GM04503 (cell line): ENCODE data around the gene B4GALT5.

ENCODE experiments used
- DNase-seq: peaks from one replicate; pipeline ENCODE4 v3.0.0-alpha.2; 2012; ENCODE audit warnings: low read depth

The B4GALT5 gene

DNA sequence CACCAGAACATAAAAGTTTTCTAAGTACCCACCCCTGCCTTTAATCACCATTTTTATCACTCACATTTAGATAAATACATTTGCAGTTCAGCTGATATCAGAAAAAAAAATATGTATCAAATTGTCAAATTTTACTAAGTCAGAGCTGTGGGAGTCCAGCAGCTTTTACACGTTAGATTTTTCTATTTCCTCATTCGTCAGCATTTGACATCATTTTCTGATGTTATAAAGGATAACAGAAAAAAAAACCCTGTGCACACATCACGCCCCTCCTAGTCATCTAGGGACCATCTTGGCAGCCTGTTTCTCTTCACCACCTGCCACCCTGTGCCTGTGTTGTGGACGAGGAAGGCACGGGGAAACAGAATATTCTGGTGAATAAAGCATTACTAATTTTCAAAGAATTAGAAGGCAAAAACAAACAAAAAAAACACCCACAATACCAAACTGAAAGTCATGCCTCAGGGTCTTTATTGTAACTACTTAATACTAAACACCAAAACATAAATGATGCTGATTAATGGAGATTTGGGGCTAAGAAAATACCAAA, 12.4 kb downstream of the B4GALT5 start:
- no peak for DNase-seq

DNA sequence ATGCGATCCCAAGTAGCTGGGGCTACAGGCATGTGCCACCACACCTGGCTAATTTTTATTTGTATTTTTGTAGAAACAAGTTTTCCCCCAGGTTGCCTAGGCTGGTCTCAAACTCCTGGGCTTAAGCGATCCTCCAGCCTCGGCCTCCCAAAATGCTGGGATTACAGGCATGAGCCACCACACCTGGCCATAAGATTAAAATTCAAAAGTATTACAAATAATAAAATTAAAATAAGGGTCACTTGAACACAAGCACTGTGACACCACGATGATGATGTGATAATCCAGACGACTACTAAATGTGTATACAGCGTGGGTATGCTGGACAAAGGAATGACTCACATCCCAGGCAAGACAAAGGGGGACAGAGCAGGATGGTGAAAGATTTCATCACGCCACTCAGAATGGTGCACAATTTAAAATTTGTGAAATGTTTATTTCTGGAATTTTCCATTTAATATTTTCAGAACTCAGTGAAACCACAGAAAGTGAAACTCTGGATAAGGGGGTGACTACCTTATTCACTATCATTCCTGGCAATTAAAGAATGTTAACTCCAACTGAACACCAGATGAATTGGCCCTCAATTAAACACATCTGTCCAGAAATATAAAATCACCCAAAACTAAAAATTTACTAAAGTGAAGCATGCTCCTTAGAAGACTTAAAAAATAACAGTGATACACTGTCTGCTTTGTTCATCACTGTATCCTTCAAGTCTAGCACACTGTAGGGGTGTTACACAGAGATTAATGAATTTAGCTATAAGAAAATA, 13.1 kb downstream of the B4GALT5 start:
- DNase-seq: no peak

DNA sequence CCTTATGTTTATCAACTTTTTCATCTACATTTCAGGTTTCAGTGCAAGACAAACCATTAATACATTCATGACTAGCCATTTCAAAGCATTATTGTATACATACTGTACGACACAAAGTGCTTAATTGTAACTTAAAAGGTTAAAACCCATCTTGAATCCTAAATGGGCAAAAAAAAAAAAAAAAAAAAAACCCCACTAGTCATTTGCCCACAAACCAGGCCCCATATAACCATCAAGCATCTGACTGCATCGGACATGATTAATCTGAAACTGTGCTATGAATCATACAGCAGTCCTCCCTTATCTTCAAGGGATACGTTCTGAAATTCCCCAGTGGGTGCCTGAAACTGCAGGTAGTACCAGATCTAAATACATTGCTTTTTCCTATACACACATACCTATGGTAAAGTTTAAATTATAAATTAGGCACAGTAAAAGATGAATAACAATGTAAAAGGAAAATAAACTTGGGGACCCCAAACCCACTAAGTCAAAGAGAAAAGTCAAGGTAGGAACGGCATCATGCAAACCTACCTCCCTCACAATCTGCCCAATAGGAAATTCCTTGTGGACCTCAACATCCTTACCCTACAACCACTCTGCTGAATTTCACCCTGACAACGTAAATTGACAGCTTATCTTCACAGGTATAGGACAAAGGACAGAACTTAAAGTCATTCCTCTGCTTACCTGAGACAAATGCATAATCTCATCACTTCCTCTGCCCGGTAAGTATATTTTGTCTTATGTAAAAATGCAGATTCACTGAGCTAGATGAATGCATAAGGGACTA, 14.3 kb downstream of the B4GALT5 start:
- no peak for DNase-seq

DNA sequence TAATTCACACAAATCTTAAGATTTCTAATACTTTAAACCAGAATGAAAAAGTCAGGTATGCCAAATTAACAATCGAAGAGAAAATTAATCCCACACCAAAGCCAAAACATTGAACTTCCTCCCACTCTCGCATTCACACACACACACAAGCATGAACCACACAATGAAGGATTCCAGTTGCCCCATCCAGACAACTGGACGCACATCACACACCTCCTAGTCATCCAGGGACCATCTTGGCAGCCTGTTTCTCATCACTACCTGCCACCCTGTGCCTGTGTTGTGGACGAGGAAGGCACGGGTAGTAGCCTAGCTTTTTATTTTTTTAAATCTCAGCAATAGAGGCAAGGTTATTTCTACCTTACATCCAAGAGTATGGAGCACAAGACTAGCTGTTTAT, 15.2 kb downstream of the B4GALT5 start:
- DNase-seq: no peak

DNA sequence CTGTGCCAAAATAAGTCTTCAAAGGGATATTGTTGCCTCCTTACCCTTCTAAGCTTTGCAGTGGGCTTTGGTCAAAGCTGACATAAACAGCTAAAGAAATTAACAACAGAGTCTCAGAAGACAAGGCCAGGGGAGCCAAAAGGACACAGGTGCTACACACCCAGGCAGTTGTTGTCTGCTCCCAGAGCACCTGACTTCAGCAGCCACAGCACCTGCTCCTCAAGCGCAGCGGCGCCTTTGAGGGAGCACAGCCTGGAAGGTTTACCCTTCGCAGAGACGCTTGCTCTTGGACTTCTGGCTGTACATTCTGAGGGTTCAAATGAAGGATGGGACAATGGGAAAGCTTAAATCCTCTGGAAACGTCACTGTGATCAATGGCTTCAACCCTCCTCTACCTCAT, 16.6 kb downstream of the B4GALT5 start:
- no peak for DNase-seq

DNA sequence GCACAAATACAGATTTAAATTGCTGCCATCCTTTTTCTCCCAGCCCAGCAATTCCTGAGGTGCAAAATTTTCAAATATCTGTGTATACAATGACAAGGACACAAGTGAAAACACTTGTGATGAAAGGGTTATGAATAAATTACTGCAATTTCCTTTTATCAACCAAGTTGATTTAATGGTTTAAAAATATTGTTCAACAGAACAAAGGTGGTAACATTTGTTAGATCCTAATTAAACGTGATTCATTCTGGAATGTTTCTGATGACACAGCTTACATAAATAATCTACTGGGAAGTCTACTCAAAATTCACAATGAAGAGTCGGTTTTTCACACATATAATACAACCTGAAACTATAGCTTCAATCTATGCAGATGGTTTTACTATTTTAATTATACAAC, 17.1 kb downstream of the B4GALT5 start:
- DNase-seq: no peak

DNA sequence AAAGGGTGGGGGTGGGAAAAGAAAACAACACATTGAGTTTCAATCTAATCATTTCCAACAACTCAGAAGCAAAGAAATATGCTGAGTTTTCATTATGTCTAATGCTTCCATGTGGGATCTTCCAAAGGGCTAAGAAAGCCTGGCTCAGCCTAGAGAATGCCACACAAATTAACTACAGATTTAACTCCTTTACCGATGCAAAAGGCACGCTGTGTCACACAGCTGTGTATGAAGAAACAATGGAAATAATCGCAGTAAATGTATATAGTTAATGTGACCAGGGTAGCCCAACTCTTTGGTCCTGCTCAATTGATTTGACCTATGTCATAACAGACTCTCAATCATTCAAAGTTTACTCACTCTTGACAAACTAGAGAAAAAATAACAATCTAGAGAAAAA, 17.8 kb downstream of the B4GALT5 start:
- no peak for DNase-seq

DNA sequence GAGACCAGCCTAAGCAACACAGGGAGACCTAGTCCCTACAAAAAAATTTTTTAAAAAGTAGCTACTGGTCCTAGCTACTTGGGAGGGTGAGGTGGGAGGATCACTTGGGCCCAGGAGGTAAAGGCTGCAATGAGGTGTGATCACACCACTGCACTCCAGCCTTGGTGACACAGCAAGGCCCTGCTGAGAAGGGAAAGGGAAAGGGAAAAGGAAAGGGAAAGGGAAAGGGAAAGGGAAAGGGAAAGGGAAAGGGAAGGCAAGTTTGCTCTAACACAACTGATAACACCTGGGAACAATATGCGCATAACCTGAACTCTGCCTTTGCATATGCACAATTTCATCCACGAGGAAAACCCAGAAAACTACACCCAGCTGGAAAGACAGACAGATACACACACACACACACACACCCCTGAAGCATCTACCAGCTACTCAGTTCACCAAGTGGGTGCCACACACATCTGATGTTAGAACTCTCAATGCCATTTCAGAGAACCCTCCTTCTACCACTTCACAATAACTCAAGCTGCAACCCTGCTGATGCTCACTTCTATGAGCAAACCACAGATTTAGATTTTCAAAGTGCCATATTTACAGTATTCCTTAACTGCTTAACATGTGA, 19.1 kb downstream of the B4GALT5 start:
- no peak for DNase-seq

DNA sequence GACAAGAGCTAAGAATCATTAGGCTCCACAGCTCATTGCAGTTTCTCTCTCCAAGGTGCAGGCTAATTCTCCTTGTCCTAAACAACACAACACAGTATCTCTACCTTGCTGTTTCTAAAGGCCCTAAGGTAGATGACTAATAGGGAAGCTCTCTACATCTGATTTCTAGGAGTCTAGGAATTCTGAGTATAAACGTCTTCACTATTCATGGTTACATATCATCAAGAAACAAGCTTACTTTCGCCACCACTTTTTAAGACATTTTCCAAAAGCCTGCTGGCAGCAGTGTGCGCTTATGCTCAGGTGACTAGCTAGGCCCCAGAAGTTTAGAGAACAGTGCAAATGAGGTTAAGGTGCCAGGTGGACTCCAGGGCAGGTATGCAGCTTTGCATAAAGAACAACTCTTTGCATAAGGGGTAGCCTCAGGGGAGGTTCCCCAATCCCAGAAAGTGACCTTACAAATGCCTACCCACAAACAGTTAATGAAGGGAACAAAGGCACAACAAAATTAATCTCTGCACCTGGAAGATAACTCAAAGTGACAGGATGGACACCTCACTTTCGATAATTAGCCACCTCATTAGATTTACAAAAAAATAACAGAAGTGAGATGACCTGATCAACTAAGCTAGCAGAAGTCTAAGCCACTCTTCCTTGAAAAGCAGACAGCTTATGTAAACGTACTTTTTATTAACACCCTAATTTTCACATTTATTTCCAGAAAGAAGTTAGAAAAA, 20.1 kb downstream of the B4GALT5 start:
- DNase-seq: no peak

DNA sequence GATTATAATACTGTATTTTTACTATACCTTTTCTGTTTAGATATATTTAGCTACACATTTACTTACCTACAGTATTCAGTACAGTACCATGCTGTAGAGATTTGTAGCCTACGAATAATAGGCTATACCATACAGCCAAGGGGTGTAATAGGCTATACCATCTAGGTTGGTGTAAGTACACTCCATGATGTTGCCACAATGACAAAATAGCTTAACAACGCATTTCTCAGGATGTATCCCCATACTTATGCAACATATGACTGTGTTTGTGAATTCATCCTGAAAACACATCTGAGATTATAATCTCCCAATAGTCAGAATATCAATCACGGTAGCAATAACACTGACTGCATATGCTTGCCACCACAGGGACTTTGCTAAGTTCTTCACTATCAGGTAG, 20.7 kb downstream of the B4GALT5 start:
- DNase-seq: no peak

DNA sequence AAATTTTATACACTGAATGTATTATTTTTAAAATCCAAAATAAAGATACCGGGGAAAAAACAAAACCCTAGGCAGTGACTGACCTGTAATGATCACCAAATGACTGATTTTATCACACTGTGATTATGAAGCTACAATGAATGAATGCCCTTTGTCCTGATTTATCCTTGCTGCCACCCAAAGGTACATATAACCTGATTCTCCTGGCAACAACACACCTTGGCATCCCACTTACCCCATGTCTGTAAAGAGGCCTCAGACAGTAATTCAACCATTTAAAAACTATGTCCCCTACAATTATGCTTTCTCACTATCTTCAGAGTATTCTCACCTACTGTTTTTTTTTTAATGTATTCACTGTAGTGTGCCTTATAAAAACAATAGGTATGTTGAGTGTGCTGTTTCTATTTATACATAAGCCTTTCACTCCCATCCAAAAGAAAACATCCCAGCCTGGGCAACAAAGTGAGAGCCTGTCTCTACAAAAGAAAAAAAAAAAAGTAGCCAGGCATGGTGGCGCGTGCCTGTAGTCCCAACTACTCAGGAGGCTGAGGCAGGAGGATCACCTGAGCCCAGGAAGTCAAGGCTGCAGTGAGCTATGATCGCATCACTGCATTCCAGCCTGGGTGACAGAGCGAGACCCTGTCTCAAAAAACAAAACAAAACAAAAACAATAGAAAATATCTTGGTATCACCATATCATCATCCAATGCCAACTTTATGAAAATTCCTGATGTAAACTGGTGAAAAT, 21.7 kb downstream of the B4GALT5 start:
- DNase-seq: no peak

DNA sequence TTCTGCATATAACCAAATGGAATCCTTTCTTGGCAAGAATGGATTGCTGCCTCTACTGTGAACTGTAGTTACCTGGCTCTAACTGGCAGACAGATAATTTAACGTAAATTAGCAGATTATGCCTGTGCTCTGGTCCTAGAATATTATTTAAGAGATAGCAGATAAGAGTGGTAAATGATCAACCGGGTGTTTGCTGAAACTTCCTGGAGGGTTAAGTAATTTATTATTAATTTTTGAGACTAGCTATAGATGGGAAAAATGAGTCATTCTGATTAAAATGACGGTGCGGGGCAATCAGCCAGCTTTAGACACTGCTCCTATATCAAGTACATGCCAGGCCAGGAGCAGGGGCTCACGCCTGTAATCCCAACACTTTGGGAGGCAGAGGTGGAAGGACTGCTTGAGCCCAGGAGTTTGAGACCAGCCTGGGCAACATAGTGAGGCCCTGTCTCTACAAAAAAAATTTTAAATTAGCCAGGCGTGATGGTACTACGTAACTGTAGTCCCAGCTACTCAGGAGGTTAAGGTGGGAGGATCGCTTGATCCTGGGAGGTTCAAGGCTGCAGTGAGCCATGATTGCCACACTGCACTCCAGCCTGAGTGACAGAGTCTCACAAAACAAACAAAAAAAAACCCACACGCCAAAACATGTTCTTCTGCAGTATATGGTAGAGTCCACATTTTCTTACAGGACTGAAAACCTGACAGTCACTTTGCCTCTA, 22.6 kb downstream of the B4GALT5 start:
- DNase-seq: no peak

DNA sequence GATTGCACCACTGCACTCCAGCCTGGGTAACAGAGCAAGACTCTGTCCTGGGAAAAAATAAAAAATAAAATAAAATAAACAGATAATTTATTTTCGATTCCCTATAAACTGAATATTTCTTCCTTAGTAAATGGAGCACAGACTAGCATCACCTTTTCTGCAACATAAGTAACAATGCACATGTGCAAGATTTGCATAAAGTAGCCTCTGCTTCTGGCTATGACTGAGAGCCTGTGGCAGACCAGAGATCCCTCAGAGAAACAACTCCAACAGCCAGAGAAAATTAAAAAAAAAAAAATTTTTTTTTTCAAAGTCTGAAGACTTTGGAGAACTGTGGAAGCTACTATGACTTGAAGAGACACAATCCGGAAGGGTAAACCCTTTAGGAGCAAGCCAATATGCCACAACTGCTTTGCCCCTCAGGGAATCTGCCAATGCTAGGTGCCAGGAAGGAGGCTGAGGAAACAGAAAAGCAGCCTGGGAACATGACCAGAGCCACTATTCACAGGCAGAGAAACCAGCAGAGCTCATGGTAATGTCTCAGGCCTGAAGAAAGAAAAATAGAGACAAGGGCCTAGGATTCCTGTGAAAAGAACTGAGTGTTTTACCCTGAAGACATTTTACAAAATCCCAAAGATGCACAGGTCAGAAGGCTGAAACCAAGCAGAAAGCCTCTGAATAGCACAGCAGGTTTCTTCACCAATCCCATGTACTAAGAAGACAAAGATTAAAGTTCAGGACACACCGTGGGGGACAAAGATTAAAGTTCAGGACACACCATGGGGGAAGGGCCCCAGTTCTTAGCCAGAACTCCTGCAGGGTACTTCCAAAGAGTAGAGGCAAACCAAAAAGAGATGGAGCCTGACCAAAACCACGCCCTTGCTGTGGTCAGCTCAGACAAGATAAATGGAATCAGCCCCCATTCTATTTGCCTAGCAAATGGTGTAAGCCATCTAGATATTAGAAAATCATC, 25.8 kb downstream of the B4GALT5 start:
- no peak for DNase-seq

DNA sequence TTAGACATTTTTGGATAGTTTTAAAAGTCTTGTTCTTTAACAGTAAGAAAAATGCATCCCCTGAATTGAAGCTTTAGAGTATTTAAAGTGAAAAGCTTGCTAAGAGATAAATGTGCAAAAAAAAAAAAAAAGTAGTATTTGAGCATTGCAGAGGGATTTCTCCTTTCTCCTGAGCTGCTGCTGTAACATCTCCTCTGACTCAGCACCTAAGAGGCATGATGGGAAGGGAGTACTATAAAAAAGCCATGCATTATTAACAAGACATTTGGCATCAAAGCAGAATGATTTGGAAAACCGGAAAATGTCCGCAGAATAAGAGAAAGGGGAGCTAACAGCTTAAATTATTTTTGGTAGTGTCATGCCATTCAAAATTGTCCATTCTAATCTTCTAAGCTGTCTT, 27.9 kb downstream of the B4GALT5 start:
- DNase-seq: no peak

DNA sequence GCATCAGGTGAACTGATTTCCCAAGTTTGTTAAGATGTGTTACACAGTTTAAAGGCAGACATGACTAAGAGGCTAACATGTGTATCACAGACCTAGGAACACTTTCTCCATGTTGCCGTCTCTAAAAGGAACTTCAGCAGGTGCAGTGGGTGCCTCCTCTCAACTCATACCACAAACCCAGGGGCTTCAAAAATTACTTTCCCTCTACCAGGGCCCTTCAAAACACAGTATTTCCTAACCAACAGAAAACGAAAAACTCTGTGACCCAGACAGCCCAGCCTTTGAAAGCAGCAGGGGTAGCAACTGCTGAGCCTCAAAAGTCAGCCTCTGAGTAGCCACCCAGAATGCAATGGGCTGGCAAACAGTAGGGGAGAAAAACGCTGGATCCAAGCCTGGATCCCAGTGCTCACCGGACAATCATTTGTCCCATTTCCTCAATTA, 28.5 kb downstream of the B4GALT5 start:
- no peak for DNase-seq

DNA sequence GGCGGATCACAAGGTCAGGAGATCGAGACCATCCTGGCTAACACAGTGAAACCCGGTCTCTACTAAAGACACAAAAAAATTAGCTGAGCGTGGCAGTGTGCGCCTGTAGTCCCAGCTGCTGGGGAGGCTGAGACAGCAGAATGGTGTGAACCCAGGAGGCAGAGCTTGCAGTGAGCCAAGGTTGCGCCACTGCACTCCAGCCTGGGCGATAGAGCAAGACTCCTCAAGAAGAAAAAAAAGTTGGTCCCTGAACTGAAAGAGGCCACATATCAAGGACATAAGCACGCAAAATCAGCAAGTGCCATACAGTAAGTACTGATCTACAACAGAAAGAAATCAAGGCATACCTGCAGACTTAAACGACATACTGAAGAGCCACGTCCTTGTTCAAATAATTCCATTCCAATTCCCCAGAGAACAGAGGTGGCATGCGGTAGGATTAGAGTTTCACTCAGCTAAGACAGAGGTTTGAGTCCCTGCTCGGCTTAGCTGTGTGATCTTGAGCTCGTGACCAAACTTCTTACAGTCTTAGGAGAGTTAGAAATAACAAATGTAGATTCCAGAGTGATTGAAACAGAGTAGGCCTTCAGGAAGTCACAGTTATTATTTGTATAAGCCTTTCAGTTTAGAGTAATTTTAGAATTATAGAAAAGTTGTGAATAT, 29.2 kb downstream of the B4GALT5 start:
- DNase-seq: no peak

DNA sequence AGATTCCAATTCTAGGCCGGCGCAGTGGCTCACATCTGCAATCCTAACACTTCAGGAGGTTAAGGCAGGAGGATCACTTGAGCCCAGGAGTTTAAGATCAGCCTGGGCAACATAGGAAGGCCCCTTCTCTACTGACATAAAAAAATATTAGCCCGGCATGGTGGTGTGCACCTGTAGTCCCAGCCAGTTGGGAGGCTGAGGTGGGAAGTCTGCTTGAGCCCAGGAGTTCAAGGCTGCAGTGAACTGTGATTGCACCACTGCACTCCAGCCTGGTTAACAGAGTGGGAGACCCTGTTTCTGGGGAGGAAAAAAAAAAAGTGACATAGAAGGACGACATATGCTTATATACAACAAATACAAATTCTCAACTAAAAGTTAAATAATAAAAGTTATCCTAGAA, 30.9 kb downstream of the B4GALT5 start:
- no peak for DNase-seq

DNA sequence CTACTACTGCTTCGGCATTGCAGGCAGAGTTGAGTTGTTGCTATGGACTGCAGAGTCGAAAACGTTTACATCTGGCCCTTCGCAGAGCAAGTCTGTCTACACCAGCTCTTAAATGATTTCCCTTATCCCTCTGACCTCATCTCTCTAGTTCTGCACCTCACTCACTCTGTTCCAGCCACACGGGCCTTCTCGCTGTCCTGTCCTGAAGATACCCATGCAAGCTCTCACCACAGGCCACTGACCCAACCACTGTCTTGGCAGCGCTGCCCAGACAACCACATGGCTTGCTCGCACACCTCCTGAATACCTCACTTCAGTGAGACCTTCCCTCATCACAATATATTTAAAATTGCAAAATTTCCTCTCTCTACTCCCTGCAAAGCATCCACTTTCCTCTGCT, 31.4 kb downstream of the B4GALT5 start:
- DNase-seq: no peak

DNA sequence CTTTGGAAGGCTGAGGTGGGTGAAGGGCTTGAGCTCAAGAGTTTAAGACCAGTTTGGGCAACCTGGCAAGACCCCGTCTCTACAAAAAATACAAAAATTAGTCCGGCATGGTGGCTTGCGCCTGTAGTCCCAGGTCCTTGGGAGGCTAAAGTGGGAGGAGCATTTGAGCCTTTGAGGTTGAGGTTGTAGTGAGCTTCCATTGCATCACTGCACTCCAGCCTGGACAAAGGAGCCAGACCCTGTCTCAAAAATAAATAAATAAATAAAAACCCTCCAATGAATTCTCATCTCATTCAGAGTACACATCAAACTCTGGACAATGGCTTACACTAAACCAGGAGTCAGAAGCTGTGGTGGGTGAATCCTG, 31.8 kb downstream of the B4GALT5 start:
- no peak for DNase-seq
